ENCODE measurements around the gene ZNF25.
A peak's percentile ranks its signal among the peaks of the same experiment; 100 is the strongest.
"Not testable (repeated sequence)": the region's sequence is repeated elsewhere in the genome, so short reads cannot be mapped to it uniquely, and the experiment has no call there.

Gene ZNF25

DNA sequence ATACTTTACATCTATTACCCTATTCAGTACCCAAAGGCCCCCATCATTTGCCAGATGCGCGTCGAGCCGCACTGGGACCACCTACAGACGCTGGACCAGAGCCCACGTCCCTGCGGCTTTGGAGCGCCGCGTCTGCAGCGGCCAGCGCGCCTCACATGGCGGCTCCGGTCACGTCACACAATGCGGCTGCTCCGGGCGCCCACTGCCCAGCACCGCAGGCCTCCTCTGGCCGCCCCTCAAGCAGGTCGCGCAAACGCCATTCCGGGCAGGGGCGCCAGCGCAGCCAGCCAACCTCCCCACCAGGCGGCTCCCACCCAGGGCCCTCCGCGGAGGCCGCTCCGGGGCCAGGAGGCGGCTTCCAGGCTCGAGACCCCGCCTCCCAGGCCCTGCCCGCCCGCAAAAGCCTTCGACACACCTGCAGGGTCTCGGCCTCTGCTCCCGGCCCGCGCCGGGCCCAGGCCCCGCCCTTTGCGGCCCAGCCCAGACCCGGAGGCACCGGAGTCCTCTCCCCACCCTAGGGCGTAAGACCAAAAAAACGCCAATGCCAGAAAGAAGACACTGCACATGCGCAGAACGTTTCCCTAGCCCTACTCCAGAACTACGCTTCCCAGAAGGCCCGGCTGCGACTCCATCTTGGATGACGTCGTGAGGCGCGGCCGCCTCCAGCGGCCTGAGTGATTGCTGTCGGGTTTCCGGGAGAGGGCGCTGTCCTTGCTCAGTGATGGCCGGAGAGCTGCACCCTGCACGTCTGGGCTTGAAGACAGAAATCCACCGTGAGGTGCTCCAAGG, at the start of gene ZNF25:
Gene ZNF25 (minus strand): TSS at position 557 of the 789 bp plus-strand sequence. CDS start 4,925 bp downstream, outside the sequence.
- Mint-ChIP-seq H3K4me3 (peak within 1 kb of the TSS; percentile 88), H3K27ac (peak within 1 kb of the TSS; percentile 96), H3K36me3 (ENCODE audit: low read depth) (peaks cover 21% of the 10 kb centered on the region), H3K27me3 (ENCODE audit: low read depth) (no peaks in the 10 kb centered on the region), H3K9me3 (peaks cover 8% of the 10 kb centered on the region), H3K4me1 (ENCODE audit: low read depth) (peaks cover 24% of the 10 kb centered on the region)
- peak; percentile 96 for DNase-seq (ENCODE audit: low spot score)

DNA sequence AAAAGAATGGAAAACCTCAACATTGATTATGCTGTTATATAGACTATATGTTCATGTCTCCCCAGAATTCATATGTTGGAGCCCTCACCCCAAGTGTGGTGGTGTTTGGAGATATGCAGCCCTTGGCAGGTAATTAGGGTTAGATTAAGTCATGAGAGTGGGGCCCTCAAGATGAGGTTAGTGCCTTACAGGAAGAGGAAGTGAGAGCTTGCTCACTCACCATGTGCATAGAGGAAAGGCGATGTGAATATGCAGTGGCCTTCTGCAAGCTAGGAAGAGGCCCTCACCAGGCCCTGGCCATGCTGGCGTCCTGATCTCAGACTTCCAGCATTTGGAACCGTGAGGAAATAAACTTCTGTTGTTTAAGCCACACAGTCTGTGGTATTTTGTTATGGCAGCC, 48.8 kb upstream of the ZNF25 start:
- no peak for DNase-seq (ENCODE audit: low spot score)
- Mint-ChIP-seq H3K27ac (no peak overlapping the region), H3K4me1 (ENCODE audit: low read depth) (peaks cover 12% of the 10 kb centered on the region), H3K9me3 (peaks cover 42% of the 10 kb centered on the region), H3K36me3 (ENCODE audit: low read depth) (peaks cover 92% of the 10 kb centered on the region), H3K4me3 (no peak overlapping the region), H3K27me3 (ENCODE audit: low read depth) (no peaks in the 10 kb centered on the region)

DNA sequence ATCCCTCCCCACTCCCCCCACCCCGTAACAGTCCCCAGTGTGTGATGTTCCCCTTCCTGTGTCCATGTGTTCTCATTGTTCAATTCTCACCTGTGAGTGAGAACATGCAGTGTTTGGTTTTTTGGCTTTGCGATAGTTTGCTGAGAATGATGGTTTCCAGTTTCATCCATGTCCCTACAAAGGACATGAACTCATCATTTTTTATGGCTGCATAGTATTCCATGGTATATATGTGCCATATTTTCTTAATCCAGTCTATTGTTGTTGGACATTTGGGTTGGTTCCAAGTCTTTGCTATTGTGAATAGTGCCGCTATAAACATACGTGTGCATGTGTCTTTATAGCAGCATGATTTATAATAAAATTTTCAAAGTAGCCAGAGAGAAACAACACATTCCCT, 42.7 kb upstream of the ZNF25 start:
- not testable (repeated sequence) for H3K27me3 Mint-ChIP-seq (ENCODE audit: low read depth); H3K27ac Mint-ChIP-seq; DNase-seq (ENCODE audit: low spot score); H3K4me1 Mint-ChIP-seq (ENCODE audit: low read depth); H3K4me3 Mint-ChIP-seq
- peaks cover 25% of the 10 kb centered on the region for H3K9me3 Mint-ChIP-seq
- H3K36me3 Mint-ChIP-seq (ENCODE audit: low read depth) = peaks cover 88% of the 10 kb centered on the region

DNA sequence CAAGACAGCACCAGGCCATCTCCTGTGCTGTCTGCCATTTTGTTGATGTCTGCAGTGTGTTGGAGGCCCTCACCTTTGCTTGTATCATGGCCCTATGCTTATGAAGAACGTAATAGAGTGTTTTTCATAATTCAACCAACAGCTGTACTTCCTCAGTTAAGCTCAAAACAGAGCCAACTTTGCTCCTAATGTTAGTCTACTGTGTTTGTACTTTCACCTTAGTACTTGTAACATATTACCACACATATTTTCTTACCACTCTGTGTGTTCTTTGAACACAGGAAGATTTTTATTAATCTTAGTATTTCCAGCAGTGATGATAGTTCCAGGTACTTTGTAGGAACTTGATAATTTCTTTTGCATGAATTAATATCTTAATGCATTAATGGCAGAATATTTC, 39.9 kb upstream of the ZNF25 start:
- DNase-seq (ENCODE audit: low spot score) = no peak
- Mint-ChIP-seq H3K36me3 (ENCODE audit: low read depth) (peaks cover 81% of the 10 kb centered on the region), H3K4me1 (ENCODE audit: low read depth) (peaks cover 16% of the 10 kb centered on the region), H3K27ac (no peak overlapping the region), H3K4me3 (no peak overlapping the region), H3K9me3 (peaks cover 25% of the 10 kb centered on the region), H3K27me3 (ENCODE audit: low read depth) (no peaks in the 10 kb centered on the region)

DNA sequence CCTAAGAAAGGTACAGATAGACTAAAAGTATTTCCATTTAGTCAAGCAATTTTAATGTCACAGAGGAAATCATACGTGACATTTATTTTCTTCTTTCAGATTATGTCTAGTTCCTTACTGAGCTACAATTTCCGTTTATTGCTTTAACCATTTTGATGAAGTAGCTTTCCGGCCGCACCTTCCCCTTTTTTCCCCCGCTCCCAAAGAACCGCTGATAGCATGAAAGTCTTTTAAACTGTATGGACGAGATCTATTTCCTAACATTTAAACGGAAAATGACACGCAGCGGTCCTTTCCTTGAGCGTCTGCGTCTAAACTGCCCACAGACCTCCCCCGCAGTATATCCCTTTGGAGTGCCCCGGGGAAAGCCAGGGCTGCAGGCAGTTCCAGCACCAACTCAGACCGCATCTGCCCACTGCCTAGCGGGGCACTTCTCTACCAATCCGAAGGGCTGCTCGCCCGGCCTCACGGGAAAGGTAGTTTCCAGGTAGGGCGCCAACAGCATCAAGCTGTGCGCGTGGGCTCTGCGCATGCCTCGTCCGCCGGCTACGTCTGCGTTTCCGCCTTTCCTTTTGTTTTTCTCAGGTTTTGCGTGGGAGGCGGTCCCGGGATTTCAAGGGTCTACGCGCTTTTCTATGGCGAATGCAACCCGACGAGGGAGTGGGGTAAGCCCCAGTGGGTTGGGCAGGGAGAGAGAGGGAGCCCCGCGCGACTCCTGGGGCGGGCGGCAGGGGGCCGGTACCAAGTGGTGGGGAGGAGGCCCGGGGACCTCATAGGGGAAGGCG, 33.9 kb upstream of the ZNF25 start, which contains the start of gene ZNF33A:
Gene ZNF33A (plus strand): TSS at position 557 of the 785 bp plus-strand sequence. CDS start 1,667 bp downstream, outside the sequence.
- peak; percentile 92 for DNase-seq (ENCODE audit: low spot score)
- Mint-ChIP-seq H3K4me3 (peak within 1 kb of the TSS; percentile 84), H3K9me3 (no peaks in the 10 kb centered on the region), H3K27me3 (ENCODE audit: low read depth) (no peaks in the 10 kb centered on the region), H3K36me3 (ENCODE audit: low read depth) (peaks cover 28% of the 10 kb centered on the region), H3K4me1 (ENCODE audit: low read depth) (peaks cover 21% of the 10 kb centered on the region), H3K27ac (peak within 1 kb of the TSS; percentile 100)

DNA sequence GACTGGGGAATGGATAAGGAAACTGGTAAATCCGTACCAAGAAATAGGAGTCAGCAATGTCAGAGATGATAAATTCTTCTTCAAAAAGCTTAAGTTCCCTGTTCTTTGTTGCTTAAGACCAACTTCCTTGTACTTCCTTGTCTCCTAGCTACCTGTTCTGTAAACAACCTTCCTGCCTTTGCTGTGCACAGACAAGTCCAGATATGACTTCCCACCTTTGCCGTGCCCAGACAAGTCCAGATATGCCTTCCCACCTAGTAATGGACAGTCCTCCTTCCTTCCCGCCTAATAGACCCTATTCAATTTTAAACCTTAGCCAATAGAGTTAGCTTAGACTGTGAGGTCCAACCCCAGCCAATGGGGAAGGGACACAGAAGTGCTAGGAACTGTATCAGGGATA, 31.5 kb upstream of the ZNF25 start:
- Mint-ChIP-seq H3K4me1 (ENCODE audit: low read depth) (peaks cover 21% of the 10 kb centered on the region), H3K27ac (no peak overlapping the region), H3K4me3 (no peak overlapping the region), H3K9me3 (no peaks in the 10 kb centered on the region), H3K27me3 (ENCODE audit: low read depth) (no peaks in the 10 kb centered on the region), H3K36me3 (ENCODE audit: low read depth) (peaks cover 13% of the 10 kb centered on the region)
- DNase-seq (ENCODE audit: low spot score) = no peak

DNA sequence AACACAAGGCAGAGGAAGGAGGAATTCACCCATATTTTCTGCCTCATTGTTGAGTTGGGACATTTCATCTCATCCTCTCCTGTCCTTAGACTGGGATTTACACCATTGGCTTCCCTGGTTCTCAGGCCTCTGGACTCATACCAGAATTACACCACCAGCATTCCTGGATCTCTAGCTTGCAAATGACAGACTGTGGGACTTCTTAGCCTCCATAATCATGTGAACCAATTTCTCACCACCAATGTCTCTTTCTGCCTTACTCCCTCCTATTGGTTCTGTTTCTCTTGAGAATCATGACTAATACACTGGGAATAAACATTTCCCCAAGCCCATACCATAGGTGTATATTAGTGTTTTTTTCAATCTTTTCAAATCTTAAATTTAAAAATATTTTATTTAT, 31.1 kb upstream of the ZNF25 start:
- H3K9me3 Mint-ChIP-seq = no peaks in the 10 kb centered on the region
- no peak overlapping the region for H3K27ac Mint-ChIP-seq
- DNase-seq (ENCODE audit: low spot score) = no peak
- peaks cover 19% of the 10 kb centered on the region for H3K4me1 Mint-ChIP-seq (ENCODE audit: low read depth)
- H3K36me3 Mint-ChIP-seq (ENCODE audit: low read depth) = peaks cover 11% of the 10 kb centered on the region
- no peak overlapping the region for H3K4me3 Mint-ChIP-seq
- H3K27me3 Mint-ChIP-seq (ENCODE audit: low read depth) = no peaks in the 10 kb centered on the region

DNA sequence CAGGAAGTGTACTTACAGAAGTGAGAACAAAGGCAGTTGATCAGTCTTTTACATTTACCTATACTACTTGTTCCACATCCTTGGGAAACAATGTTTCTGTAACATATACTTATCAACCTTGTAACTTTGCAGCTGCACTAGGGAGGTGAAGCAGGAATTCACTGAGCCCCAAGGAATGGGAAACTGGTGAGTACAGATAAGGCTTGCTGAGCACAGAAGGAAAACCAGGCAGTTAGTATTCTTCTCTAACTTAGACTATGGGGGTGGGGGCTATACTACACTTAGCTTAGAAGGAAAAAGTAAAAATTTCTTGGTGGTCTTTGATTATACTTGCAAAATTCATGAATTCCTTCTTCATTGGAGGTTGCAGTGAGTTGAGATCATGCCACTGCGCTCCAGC, 27.1 kb upstream of the ZNF25 start:
- no peaks in the 10 kb centered on the region for H3K4me1 Mint-ChIP-seq (ENCODE audit: low read depth)
- no peaks in the 10 kb centered on the region for H3K27me3 Mint-ChIP-seq (ENCODE audit: low read depth)
- H3K9me3 Mint-ChIP-seq = no peaks in the 10 kb centered on the region
- no peak for DNase-seq (ENCODE audit: low spot score)
- no peaks in the 10 kb centered on the region for H3K36me3 Mint-ChIP-seq (ENCODE audit: low read depth)
- no peak overlapping the region for H3K27ac Mint-ChIP-seq
- no peak overlapping the region for H3K4me3 Mint-ChIP-seq

DNA sequence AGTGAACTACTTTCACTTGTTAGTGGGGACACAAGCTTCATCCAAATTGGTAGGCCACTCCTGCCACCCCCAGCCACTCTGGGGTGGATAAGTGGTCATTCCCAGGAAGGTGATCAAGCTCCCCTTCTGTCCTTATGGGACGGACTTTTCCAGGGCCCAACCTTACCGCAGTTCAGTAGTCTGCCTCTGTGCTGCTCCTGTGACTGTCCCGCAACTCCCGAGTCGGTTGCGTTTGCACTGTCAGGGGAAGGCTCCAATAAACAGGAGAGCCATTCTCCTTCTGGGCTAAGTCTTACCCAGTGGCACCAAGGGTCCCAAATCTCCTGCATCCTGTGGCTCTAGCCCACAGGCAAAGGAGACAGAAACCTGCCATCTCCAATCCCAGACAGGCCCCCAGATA, 26.6 kb upstream of the ZNF25 start:
- H3K4me1 Mint-ChIP-seq (ENCODE audit: low read depth) = no peaks in the 10 kb centered on the region
- H3K4me3 Mint-ChIP-seq = no peak overlapping the region
- no peak for DNase-seq (ENCODE audit: low spot score)
- H3K9me3 Mint-ChIP-seq = no peaks in the 10 kb centered on the region
- no peak overlapping the region for H3K27ac Mint-ChIP-seq
- no peaks in the 10 kb centered on the region for H3K27me3 Mint-ChIP-seq (ENCODE audit: low read depth)
- H3K36me3 Mint-ChIP-seq (ENCODE audit: low read depth) = no peaks in the 10 kb centered on the region

DNA sequence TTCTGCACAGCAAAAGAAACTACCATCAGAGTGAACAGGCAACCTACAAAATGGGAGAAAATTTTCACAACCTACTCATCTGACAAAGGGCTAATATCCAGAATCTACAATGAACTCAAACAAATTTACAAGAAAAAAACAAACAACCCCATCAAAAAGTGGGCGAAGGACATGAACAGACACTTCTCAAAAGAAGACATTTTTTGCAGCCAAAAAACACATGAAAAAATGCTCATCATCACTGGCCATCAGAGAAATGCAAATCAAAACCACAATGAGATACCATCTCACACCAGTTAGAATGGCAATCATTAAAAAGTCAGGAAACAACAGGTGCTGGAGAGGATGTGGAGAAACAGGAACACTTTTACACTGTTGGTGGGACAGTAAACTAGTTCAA, 24.0 kb upstream of the ZNF25 start:
- not testable (repeated sequence) for H3K9me3 Mint-ChIP-seq; H3K4me1 Mint-ChIP-seq (ENCODE audit: low read depth); H3K27me3 Mint-ChIP-seq (ENCODE audit: low read depth); DNase-seq (ENCODE audit: low spot score); H3K4me3 Mint-ChIP-seq; H3K36me3 Mint-ChIP-seq (ENCODE audit: low read depth); H3K27ac Mint-ChIP-seq

DNA sequence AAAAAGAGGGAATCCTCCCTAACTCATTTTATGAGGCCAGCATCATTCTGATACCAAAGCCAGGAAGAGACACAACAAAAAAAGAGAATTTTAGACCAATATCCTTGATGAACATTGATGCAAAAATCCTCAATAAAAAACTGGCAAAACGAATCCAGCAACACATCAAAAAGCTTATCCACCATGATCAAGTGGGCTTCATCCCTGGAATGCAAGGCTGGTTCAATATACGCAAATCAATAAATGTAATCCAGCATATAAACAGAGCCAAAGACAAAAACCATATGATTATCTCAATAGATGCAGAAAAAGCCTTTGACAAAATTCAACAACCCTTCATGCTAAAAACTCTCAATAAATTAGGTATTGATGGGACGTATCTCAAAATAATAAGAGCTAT, 22.5 kb upstream of the ZNF25 start:
- not testable (repeated sequence) for H3K4me3 Mint-ChIP-seq; H3K4me1 Mint-ChIP-seq (ENCODE audit: low read depth); DNase-seq (ENCODE audit: low spot score); H3K9me3 Mint-ChIP-seq; H3K27ac Mint-ChIP-seq; H3K36me3 Mint-ChIP-seq (ENCODE audit: low read depth); H3K27me3 Mint-ChIP-seq (ENCODE audit: low read depth)

DNA sequence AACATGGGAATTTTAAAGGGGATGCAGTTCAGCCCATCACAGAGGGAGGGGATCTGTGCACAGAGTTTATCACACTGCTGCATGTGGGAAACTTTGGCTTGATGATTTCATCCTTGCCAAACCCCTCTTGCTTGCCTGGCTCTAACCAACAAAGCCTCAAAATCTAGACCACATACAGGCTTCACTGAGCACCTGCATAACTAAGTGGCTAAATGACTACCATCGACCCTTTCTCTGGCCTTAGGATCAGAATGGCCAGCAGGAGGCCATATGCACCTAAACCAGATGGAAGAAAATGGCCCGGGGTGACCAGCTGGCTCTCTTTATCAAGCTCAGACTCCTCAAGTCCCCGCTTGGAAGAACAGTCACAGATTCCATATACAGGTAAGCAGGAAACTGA, 15.6 kb upstream of the ZNF25 start:
- no peaks in the 10 kb centered on the region for H3K9me3 Mint-ChIP-seq
- H3K4me1 Mint-ChIP-seq (ENCODE audit: low read depth) = peaks cover 14% of the 10 kb centered on the region
- DNase-seq (ENCODE audit: low spot score) = peak; percentile 16
- no peak overlapping the region for H3K4me3 Mint-ChIP-seq
- no peaks in the 10 kb centered on the region for H3K36me3 Mint-ChIP-seq (ENCODE audit: low read depth)
- H3K27ac Mint-ChIP-seq = no peak overlapping the region
- H3K27me3 Mint-ChIP-seq (ENCODE audit: low read depth) = no peaks in the 10 kb centered on the region

DNA sequence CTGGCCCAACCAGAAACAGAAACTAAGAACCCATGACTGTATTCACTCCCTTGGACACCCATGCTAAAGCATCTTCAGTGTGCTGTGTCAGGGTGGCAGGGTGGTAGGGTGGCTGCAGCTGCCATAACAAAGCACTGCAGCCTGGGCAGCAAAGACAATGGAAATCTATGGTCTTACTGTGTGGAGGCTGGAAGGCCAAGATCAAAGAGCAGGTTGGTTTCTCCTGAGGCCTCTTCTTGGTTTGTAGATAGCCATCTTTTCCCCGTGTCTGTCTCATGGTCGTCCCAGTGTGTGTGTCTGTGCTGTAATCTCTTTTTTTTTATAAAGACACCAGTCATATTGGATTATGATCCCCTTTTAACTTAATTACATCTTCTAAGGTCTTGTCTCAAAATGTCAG, 15.2 kb upstream of the ZNF25 start:
- Mint-ChIP-seq H3K27ac (no peak overlapping the region), H3K4me1 (ENCODE audit: low read depth) (peaks cover 14% of the 10 kb centered on the region), H3K4me3 (no peak overlapping the region), H3K9me3 (no peaks in the 10 kb centered on the region), H3K27me3 (ENCODE audit: low read depth) (no peaks in the 10 kb centered on the region), H3K36me3 (ENCODE audit: low read depth) (no peaks in the 10 kb centered on the region)
- DNase-seq (ENCODE audit: low spot score) = no peak

DNA sequence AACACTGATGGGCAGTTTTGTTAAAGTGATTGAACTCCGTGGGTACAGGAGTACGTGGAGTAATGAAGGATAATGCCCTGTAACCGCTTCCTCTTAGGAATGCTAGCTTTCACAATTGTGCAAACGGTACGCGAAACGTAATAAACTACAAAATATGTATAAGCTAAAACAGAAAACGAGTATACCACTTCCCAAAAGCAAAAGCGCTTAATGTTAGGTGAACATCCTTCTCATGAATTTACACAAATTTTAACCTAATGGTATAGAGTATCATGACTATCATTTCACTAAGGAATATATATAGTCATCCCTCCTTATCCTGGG, 395 bp upstream of the ZNF25 start:
- DNase-seq (ENCODE audit: low spot score) = no peak
- Mint-ChIP-seq H3K9me3 (peaks cover 8% of the 10 kb centered on the region), H3K36me3 (ENCODE audit: low read depth) (peaks cover 17% of the 10 kb centered on the region), H3K27ac (peak overlapping the region; percentile 96), H3K4me1 (ENCODE audit: low read depth) (peaks cover 24% of the 10 kb centered on the region), H3K4me3 (peak overlapping the region; percentile 88), H3K27me3 (ENCODE audit: low read depth) (no peaks in the 10 kb centered on the region)
